GM04504 (cell line): ENCODE results near the gene GNB5.
"Not testable (repeated sequence)": the region's sequence is repeated elsewhere in the genome, so short reads cannot be mapped to it uniquely, and the experiment has no call there.

Experiments used
- DNase-seq: peaks from one replicate; pipeline ENCODE4 v3.0.0-alpha.2; 2012; ENCODE audit warnings: low read depth

The GNB5 gene

DNA sequence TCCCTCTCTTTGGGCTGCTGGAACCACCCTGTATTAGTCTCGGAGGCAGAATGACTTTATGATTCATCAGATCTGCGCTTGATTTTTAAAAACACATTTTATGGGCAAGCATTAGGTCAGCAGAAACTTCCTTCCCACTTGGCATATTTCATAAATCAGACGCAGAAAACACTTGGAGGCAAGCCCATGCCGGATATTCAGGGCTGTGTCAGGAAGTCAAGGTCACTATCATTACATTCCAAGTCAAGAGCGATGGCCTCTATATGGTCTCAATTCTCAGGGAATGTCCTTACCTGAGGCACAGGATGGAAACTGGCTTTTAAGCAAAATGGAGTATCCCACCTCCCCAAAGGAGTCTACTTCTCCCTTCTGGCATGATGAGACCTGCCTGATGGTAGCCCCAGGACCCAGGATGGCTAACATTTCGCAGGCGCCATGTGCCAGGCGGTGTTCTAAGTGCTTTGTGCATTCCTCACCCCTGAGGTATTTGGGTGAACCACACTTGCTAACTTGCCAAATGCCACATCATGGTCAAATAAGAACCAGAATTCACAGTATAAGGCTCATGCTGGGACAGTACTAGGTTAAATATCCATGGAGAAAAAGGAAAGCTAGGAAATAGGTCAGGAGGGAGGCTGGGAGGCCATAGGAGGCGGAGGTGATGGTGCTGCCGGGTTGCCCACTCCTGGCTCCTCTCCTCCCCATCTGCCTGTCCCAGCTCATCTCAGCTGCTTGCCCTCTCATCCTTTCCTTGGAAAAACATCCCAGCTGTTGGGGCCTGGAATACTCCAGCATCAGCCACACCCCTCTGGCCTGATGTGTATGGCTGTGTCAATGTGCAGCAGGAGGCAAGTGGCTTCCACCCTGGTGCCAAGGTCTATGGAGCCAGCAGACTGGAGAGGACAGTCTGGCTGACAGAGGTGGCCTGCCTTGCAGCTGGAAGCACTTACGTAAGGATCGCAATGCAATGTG lies 97.4 kb downstream of the GNB5 start:
- DNase-seq = peak; percentile 92

DNA sequence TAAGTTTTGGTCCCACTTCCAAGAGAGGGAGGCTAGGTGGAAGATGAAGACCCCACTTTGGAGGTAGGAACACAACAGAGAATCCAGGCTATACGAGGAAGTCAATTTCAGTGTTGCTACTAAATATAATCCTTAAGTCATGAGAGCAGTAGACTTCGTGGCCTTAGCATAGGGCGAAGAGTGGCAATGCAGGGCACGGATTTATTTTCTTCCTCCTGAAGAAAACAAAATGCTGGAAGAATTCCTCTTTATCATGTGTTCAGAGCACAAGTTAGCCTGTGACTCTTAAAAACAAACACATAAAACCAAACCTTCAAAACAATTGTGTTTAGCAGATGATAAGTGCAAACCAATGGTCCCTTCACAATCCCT lies 98.0 kb downstream of the GNB5 start:
- no peak for DNase-seq

DNA sequence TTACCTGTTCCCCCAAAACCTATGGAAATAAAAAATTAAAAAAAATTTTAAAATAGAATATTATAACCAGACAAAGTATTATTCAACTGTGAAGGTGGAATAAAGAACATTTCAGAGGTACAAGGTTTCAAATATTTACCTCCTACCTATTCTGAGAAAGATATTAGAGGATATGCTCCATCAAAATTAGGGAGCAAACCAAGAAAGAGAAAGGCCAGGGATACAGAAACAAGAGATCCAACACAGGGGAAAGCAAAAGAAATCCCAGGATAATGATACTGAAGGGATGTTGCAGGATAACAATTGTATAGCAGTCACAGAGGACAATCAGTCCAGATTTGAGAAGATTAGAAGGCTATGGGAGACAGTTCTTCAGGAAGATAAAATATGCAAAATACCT lies 101.0 kb downstream of the GNB5 start:
- DNase-seq = no peak

DNA sequence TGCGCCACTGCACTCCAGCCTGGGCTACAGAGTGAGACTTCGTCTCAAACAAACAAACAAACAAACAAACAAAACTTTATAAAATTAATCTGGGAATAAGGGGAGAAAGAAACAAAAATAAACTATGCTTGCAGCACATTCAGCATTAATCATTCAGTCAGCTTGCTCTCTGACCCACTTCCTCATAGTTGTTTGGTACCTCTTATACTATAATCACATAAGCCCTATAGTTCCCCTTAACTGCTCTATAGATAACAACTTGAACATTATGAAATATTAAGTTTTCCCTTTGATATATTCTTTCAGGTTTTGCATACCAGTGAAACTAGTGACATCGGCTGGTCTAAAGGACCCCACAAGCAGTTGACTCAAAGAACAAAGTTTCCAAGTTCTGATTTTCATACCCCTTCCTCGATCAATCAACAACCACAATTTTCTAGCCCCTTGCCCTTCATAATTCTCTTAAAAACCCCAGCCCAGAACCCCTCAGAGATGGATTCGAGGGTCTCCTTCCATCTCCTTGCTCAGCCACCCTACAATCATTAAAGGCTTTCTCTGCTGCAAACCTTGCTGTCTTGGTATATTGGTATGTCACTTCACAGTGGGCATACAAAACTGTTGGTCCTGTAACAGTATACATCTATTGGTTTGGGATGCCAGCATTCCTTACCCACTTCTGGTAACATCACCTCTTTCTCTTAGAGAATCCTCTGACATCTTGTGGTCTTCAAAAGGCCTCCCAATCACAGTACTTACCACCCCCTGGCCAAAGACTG lies 105.0 kb downstream of the GNB5 start:
- no peak for DNase-seq

DNA sequence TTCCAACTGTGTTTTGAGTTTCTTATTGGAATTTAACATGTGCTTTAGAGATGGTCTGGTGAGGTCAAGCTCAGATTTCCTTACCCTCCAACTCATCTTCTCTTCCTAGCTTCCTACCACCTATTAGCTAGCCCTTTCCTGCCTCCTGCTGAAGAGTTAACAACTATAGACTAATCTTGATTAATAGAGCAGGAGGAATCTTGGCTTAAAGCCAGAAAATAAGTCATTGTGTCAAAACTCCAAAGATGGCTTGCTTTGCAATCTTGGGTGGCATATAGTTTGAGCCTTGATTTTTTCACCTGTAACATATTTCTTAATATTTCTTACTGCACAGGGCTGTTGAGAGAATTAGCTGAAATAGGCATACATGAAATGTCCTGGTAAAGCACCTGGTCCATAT lies 105.9 kb downstream of the GNB5 start:
- no peak for DNase-seq

DNA sequence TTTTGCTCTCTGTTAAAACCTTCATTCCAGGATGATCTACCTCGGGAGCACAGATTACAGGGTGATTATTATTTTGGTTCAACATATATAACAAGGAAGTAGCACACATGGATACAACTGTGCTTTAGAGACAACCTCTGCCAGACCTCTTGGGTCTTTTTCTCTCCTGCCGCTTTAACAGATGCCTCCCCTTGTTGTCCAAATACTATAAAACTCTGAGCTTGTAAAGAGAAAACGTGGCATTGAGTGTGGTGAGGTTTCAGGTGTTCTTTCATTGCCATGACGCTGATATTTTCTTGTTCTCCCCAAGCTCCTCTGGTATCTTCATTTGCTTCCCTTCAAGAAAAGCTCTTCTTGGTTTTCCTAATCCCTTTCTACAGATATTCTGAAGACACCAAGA lies 107.6 kb downstream of the GNB5 start:
- no peak for DNase-seq

DNA sequence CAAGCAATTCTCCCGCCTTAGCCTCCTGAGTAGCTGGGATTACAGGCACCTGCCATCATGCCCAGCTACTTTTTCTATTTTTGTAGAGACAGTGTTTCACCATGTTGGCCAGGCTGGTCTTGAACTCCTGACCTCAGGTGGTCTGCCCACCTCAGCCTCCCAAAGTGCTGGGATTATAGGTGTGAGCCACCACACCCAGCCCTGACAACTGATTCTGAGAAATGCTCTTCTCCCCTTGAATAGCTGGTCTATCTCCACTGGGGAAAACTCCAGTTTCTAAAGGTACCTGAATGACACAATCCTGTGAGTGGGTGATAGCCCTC lies 108.2 kb downstream of the GNB5 start:
- DNase-seq = not testable (repeated sequence)

DNA sequence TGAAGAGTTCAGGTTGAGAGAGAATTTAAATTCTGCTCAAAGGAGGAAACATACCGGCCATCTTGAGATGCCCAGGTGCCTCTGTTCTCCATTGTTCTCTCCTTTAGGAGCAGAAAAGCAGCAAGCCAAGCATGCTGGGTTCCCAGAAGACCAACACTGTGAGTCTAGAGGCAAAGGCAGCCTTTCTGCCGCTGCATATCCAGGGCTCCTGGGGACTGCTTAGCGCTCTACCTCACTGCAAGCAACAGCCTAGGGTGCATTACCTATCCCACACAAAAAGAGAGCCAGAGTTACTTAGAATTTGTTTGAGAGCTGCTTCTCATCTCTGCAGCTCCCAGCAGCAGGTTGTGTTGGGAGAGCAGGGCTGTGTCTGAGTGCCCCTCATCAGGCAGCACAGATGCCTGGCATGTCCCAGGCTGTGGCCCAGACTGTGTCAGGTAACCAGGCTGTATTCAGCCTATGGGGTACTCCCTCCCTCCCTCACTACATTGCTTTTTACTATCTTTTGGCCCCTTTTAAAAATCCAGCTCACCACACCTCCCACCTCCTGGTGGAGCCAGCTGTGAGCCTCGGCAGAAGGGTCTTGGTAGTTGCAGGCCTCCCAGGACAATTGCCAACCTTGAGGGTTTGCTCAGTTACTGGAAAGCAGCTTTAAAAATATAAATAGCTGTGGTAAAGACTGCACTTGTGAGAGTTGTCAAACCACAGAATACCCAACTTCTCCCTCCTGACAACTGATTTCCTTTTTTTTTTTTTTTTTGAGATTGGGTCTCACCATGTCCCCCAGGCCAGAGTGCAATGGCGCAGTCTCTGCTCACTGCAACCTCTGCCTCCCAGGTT lies 108.8 kb downstream of the GNB5 start:
- no peak for DNase-seq

DNA sequence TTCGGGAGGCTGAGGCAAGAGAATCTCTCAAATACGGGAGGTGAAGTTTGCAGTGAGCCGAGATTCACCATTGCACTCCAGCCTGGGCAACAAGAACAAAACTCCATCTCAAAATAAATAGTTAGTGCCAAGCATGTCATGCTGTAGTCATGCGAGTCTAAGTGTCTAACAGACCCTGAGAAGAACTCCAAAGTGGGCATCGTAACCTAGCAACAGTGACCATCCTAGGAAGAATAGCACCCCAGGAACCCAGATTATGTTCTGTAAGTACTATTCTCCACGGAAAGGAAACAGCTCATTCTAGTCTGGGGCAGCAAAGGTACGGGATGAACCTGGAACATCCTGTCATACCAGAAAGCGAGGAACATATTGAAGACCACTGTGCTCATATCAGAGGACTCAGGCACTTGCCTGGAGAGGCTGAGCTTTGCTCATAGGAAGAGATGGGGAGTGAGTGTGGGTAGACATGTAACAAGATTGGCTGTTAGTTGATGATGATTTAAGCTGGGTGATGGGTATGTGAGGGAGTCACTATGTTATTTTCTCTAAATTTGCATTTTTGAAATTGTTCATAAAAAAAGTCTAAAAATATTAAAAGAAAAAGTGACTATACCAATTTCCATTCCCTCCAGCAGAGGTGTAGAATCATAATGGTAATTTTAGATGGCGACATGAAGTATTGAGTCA lies 110.3 kb downstream of the GNB5 start:
- DNase-seq = no peak

DNA sequence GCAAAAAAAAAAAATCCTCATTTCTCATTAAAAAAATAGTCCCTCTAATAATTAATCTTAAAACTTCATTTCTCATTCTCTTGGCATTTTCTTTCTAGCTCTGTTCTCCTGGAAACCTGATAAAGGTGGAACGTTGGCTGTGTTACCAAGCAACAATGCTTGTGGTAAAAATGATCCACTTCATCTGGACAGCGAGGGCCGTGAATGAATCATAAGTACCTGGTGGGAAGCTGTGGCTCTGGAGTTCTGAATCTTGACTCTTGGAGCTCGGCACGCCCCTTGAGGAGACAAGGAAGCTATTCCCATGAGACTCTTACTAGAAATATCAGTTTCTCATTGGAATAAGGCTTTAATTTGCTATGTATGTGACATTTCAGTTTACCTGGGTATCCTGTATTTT lies 111.2 kb downstream of the GNB5 start:
- no peak for DNase-seq

DNA sequence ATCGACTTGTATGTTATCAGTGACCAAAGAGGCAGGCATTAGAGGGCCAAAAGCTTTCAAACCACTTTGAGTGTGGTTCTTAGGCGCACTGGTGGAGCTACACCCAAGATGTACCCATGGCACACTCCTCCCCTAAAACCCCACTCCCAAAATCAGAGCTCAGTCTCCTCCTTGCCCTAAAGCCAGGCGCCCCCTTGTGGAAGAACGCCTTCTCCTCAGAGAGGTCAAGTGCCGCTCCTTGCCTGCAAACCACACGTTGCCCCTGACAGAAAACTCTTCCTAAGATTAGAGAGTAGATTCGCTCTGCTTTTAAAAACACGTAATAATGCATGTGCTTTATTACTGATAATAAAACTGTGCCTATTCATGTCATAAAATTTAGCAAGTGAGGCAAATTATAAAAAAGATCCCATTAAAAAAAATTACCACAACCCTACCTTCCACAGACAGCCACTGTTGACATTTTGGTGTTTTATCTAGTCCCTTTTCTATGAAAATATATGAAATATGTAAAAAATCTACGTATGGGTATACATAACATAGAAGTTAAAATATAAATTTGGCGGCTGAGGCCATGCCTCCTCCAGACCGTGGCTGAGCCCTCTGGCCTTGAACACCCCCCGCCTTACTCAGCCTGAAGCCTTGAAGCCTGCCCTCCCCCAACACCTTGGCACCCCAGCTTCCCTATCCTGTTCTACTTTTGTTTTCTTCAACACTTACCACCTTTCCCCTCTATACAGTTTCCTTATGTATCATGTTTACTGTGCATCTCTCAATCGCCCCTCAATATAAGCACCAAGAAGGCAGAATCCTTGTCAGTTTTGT lies 112.1 kb downstream of the GNB5 start:
- DNase-seq = no peak

DNA sequence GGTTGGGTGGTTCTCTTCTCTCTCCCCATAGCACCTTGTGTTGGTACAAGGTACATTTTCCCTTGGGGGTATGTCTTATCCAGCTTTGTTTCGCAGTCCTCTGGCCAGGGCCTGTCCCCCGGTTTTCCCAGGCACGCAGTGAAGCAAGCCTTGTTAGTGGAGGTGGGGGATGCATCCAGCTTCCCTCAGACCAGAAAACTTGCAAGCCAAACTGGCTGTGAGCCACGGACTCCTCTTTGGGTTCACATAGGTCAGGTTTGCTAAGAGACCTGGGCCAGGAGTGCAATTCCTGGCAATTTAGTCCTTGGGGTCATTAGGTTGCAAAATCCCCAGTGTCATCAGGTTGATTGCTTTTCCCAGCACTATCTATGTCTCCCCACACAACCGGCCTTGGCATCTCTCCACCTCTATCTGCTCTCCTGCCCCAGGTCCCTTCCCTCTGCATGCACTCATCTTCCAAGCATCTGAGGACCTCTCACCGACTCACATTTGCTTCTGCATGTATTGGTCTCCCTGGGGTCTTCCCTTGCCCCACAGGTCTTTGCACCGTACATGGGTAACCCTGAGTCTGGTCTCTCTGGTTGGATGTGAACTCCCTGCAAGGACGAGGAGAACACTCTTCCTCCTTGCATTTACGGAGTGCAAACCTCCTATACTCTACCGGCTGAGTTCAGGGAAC lies 112.9 kb downstream of the GNB5 start:
- DNase-seq = no peak

DNA sequence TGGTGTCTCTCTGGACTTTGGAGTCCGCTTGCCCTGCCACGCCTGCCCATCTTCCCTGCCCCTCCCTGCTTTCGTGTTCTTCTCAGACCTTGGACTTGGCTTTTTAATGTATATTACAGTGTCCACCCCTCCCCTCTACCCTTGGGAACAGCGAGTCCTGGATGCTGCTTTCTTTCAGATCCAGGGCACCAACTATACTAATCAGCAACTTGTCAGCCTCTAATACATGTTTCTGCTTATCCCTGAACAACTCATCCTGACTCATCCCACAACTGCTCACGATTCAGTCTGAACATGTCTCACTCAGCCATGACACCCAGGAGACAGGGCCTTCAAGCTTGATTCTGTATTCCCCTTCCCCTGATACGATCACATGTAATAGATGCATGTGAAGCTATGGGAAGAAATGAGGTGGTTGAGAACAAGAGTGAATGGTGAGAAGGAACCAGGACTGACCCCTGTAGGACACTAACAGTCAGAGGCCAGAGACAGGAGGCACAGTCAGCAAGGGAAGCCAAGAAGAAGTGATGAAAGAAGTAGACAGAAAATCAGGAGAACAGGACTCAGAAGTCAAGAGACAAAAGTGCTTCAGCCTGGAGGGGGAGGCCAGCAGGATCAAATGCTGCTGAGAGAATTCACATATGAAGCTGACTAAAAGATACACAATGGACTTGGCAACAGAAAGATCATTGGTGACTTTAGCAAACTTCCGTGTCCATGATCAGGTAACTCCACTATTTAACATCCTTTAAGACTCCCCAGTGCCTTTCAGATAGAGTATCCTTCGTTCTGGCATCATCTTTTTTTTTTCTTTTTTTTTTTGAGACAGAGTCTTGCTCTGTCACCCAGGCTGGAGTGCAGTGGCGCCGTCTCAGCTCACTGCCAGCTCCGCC lies 114.1 kb downstream of the GNB5 start:
- DNase-seq = peak; percentile 58

DNA sequence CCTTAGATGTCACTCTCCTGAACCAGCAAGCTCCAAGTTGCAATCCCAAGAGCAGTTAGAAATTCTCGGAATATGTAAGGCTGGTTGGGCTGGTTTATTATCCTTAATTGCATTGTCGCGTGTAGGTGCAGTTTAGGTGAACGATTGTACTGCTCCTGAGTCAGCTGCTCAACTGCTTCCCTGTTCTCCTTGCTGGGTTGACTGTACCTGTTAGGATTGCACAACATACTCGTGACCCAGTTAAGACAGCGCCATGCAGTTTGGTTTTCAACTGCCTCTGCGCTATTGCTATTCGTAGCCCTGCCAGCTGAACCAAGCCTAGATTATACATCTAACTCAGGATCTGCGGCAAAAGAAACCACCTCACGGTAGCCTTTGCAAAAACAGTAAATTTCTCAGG lies 119.6 kb downstream of the GNB5 start:
- DNase-seq = no peak

DNA sequence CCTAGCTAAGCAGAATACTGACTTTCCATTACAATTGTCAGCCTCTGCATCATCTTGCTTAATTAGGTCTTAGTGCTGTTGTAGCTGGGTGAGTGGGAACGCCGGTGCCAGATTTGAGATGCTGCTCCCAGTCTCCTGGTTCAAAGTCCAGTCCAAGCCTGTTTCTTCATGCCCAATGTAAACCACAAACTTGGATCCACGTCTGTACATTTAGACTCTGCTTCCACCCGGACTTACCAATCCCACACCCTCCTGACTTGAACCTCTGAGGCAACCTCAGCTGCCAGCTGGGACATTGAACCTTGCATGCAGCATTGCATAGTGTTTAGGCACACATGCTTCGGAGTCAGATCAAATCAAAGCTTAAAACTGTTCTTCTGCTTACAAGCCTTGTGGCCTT lies 121.6 kb downstream of the GNB5 start:
- DNase-seq = no peak

DNA sequence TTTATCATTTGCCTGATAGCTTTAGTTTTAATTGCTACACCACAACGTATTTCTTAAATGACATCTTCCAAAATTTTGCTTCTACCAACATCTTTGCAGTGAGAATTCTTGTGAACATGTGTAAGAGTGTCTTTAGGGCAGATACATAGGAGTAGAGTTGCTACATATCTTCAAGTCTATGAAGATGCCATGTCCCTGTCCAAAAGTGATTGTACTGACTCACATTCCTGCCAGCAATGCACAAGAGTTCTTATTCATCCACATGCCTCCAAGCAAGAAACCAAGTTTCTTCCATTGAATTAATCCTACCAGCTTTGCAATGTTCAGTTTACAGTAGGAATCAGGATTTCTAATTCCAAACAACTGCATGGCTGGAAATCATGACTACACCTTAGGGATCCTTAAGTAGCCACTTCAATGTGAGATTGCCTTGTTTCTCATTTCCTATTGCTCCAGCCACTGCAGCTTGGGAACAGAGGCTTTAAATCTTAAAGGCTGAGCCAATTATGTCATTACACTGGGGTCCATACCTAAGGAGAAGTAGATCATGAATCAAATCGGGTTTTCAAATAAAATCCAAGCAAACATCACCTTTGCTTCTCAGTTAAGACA lies 123.1 kb downstream of the GNB5 start:
- no peak for DNase-seq

DNA sequence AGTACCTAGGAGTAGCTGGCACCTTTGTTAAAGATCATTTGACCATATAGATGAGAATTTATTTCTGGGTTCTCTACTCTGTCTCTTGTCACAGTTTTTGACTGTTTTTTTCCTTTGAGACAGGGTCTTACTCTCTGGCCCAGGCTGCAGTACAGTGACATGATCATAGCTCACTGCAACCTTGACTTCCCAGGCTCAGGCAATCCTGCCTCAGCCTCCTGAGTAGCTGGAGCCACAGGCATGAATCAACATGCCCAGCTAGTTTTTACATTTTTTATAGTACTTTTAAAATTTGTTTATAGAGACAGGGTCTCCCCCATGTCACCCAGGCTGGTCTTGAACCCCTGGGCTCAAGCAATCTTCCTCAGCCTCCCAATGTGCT lies 123.7 kb downstream of the GNB5 start:
- DNase-seq = no peak

DNA sequence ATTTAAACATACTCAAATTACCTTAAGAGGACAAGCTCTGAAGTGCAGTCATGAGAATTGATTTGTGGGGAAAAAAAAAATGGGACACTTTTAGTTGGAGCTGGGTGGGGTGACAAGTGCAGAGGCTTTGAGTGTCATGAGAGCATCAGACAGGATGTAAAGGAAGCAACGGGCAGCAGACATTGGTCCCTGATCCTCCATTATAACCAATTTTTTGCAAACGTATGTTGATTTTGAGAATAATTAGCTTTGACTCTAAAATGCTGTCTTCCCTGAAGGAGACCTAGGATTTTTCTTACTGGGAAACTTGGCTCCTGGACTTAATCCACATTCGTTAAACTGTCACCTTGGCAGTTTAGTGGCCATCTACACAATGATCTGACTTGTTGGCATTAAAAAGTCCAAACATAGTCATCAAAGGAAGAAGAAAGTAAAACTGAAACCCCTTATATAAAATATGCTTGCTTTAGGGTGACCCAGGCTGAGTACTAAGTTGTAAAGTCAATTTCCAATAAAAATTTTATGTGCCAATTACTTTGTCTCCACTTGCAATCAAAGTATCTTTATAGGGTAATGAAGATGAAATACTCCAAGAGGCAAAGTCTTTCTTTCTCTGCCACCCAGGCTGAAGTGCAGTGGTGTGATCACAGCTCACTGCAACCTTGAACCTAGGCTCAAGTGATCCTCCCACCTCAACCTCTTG lies 124.2 kb downstream of the GNB5 start:
- no peak for DNase-seq
